Measurements from ENCODE around the gene NDUFS7.

The NDUFS7 gene

DNA sequence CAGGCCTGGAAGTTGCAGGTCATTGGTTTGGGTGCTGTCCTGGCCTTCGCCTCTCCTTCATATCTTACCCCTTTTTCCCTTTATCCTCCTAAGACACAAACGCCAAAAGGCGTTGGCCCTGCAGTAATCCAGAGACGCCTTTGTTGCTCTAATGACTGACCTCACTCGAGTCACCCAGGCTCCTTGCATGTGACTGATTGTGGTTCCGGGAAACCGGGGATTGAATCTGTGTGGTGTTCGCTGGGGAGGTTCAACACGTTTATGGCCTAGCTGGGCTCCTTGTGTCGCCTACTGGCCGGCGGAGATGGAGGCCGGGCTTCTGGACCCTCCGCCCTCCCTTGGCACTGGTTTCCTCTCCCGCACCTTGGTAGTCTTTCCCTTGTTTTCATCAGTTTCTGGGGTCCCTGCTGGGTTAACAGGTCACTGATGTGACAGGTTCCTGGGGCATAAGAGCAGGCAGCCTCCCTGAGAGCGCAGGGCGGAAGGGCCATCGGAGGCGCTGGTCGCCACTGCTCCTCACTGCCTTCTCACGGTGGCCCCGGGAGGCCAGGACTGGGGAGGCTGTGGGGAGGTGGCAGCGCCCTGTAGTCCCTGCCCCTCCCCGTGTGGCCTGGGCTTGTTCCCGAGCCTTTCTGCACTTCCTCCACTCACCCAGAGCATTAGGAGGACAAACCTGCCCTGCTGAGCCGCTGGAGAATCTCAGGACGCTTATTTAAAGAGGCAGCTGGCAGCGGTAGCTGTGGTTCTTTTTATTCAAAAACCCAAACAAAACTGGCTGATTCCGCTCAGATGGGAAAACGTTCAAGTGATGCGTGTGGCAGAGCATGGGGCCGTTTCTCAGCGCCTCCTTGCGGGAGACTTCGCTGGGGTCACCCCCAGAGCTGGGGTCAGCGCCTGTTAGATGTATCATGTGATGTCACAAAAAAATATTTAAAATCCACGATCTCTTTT lies 18.1 kb upstream of the NDUFS7 start:
- no peak for DNase-seq

DNA sequence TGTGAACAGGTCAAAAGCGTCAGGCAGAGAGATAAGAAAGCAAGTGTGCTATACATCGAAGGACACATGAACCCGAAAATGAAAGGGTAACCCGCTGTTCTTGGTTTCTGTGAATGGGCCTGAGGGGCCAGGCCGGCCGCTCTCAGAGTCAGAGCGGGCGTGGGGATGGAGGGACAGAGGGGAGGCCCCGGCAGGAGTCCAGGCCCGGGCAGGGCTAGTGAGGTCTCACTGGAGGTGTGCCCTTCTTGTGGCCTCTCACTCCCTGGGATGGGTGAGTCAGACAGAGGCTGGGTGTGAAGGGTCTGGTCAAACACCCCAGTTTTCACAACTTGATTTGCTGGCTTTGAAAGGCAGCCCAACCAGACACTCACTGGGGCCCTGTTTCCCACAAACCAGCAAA lies 17.4 kb upstream of the NDUFS7 start:
- DNase-seq: no peak

DNA sequence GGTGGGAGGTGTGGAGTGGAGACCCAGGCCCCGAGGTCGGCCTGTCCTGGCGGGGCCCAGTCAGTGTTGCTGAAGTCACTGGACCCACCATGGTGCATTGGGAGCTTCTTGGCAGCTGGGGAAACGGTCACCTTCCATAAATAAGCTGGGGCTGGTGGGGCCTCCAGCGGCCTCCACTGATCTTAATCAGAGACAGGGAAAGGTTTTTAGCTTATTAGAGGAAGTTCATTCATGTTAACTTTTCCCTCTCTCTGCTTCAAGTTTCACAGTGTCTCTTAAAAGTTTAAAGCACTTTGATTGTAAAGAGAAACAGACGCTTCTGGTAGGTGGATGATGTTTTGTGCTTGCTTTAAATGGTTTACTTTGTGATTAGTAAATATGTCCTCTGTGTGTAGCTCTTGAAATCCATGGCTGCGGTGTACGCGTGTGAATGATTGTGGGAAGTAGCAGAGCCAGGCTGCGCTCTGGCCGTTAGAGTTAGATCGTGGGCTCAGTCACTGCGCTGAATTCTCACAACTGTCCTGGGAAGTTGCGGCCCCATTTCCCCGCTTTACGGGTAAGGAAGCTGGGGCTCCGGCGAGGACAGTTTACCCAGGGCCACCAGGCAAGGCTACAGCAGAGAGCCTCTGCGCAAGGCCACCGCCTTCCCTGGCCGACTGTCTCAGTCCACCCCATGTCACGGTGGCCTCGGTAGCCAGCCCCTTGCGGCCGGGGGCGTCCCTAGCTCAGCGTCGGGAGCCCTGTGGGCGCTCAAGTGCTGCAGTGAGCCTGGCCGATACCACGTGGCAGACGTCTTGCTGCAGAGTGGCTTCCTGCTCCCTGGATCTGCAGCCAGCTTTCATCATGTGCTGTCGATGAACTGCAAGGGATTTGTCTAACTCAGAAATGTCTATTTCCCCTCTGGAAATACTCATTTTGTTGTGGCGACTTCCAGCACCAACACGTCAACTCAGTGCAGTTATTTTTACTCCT lies 16.5 kb upstream of the NDUFS7 start:
- no peak for DNase-seq

DNA sequence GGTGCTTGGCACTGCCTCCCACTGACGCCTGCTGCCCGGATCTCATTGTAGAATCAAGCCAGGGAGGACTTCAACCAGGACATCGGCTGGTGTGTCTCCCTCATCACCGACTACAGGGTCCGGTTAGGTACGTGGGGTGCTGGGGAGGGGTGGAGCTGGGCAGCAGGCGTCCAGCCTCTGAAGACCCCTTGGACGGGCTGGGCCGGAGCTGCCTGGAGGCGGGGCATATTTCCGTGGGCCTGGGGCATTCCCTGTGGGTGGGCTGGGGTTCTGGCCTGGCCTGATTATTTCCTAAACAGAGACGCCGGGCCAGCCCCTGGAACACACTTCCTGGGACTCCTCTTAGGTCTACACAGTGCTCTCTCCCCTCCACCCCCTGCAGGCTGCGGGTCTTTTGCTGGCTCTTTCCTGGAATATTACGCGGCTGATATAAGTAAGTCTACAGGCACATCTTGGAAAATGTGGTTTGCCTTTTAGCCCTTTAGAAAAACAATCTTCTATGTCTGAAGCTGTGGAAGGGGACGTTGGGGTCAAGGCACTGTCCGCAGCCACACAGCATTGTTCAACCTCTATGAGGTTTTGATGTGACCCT lies 14.4 kb upstream of the NDUFS7 start:
- no peak for DNase-seq

DNA sequence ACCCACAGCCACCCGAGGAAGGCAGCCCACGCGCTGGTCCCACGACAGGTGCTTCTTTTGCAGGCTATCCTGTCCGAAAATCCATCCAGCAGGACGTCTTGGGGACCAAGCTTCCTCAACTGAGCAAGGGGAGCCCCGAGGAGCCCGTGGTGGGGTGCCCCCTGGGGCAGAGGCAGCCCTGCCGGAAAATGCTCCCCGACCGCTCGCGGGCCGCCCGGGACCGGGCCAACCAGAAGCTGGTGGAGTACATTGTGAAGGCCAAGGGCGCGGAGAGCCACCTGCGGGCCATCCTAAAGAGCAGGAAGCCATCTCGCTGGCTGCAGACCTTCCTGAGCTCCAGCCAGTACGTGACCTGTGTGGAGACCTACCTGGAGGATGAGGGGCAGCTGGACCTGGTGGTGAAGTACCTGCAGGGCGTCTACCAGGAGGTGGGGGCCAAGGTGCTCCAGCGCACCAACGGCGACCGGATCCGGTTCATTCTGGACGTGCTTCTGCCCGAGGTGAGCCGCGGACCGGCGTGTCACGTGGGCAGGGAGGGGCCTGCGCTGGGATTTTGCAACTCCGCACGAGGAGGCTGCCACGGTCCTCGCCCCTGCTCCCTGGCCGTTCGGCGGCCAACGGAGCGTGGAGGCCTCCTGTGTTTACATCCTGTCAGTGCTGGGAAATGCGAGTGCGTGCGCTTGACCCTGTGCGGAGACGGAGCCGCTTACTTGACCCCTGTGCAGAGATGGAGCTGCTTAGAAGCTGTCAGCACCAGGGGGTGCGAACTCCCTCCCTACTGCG lies 12.9 kb upstream of the NDUFS7 start:
- no peak for DNase-seq

DNA sequence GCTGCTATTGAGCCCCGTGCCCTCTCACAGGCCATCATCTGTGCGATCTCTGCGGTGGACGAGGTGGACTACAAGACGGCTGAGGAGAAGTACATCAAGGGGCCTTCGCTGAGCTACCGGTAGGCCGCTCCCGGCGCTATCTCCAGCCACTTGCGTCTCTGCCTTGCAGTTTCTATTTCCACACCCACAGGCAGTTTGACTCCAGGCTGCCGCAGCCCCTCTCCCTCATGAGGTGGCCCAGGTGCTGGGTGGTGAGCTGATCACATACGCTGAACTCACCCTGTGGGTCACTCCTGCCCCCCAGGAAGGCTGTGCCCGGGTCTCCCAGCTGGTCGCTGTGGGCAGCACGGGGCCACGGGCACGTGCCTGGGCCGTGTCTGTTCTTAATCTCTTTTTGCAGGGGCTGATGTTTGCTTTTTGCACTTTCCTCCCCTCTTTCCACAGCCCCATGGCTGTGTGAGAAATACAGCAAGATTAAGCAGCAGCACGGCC lies 10.6 kb upstream of the NDUFS7 start:
- DNase-seq: no peak

DNA sequence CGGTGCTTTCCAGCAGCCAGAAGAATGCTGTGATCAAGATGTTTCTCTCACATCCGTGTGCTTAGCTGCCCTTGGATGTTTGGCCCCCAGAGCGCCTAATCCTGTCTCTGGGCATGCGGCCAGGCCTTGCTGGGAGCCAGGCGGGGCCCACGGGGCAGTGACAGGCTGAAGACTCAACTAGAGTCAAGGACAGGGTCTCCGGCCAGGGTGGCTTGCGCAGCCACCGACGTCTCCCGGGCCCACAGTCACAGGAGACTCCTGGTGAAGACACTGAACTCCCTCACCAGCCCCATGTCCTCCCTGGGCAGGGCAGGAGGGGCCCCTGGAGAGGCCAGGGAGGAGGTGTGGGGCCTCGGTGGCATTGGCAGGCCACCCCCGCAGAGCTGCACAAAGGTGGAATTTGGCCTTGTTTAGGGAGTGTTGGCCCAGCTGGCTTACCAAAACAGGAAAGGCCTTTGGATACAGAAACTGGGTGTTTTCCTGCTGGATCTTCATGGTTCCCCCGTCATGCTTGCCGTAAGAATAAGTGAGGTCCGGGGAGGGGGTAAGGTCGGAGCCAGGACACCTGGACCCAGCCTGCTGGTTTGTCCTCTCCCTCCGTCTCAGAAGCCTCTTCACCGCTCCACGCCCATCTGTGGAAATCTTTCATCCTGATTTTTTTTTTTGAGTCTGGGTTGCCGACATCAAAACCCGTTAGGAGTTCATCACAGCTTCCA lies 10.0 kb upstream of the NDUFS7 start:
- DNase-seq: no peak

DNA sequence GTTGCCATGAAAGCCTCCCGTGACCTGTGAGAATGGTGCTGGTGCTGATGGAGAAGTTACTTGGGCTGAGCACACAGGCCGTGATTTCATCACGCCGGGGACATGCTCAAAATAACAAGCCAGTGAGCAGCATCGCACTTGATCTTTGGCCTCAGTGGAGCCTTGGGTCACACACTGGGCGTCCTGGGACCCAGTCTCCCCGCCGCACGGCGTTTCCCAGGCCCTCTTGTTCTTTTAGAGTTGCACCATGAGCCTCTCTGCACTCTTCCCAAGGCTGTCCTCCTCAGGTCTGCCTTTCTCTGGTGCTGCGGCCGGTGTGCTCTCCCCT lies 9.5 kb upstream of the NDUFS7 start:
- no peak for DNase-seq

DNA sequence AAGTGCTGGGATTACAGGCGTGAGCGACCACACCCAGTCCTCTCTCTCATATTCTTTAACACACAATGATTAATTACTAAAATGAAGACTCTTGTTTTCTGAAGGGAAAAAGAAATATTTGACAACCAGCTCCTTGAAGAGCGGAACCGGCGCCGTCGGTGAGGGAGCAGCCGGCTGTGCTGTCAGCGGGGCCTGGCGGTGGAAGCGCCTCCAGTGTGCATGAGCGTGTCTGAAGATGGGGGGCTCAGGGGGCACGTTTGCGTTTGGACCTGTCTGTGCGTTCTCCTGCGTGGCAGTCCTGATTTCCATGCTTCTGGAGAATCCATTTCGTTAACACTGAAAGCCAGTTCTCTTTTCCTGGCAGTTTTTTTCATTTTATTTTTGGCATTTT lies 7.3 kb upstream of the NDUFS7 start:
- no peak for DNase-seq

DNA sequence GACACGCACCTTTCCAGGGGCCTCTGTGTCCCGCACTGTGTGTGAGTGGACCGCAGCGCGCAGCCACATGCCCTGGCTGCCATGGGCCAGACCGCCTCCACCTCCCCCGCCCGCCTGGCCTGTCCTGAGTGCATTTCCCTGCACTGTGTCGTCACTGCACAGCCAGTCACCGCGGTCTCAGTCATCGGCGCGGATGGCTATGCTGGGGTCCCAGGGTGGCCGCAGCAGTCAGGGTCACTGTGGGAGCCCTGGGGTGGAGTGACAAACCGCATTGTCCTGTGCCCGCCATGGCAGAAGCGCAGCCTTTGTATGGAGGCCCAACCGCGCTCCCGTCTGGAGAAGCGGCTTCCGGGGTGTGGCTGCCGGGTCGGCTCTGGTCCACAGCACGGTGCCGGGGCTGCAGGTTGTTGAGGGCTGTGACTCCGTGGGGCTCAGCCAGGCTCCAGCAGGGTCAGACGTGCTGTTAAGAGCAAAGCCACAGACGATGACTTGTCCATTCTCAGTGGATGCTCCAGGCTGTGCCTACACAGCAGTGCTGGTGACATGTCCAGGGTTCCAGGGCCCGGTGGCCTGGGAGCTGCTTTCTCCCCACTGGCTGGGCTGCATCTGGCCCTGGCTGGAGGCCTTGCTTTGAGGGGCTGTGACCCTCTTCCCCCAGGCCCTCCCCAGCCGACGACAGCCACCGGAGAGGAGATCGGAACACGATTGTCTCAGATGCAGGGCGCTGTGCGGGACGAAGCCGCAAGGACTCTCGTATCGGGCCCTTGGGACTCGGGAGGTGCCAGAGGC lies 6.3 kb upstream of the NDUFS7 start:
- no peak for DNase-seq

DNA sequence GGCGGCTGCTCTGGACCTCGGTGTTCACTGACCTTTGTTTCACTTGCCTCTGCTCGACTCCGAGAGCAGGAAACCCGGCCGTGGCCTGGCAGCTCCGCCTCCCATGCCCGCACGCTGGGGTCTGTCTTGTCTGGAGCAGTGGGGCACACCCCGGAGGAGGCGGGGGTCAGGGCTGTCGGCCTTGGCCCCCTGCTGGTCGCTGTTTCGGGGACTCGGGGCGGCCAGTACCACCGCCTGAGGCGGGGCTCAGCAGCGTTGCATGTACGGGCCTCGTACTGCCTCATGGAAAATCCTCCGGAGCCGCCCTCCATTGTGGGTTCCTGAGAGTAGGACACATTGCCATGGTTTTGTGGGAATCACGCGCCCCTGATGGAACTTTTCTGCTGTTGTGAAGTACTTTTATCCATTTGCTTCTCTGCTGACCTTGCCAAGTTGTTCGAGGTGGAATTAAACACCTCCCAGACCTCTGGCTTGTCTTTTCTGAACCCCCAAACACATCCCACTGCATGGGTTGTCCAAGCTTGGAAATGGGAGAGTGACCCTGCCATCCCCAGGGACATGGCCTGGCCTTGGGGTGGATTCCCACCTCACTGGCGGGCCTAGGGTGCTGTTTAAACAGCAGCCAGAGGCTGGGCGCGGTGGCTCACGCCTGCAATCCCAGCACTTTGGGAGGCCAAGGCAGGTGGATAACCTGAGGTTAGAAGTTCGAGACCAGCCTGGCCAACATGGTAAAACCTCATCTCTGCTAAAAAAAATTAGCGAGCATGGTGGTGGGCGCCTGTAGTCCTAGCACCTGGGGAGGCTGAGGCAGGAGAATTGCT lies 5.5 kb upstream of the NDUFS7 start:
- no peak for DNase-seq

DNA sequence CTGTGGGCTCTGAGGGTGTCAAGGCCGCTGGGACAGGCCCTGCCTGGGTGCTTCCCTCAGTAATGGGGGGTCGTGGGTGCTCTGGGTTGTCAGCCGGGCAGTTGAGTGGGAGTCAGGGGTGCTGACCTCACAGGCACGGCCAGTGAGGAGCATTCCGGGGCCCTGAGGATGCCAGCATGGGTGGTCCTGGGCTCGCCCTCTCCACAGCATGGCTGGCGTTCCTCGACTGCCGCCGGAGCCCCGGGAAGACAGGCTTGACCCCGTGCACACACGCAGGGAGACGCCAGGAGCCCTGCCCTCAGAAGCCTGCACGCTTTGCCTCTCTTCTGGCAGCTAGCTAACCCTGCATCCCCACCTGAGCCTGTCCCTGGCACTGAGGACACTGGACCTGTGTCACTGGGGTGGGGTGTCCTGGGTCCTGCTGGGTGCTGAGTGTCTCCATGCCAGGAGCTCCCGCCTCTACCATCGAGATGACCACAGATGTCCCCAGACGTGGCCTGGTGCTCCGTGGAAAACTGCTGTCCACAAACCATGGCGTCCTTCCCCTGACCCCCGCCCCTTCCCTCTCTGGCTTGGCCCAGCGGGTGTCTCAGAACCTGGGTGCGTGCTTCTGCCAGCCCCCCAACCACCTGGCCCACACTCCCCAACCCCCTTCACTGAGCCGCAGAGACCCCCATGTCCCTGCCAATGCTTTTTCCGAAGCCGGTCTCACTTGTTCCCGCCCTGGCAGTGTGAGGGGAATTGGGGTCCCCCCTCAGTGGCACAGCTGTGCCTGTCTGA lies 4.4 kb upstream of the NDUFS7 start:
- no peak for DNase-seq

DNA sequence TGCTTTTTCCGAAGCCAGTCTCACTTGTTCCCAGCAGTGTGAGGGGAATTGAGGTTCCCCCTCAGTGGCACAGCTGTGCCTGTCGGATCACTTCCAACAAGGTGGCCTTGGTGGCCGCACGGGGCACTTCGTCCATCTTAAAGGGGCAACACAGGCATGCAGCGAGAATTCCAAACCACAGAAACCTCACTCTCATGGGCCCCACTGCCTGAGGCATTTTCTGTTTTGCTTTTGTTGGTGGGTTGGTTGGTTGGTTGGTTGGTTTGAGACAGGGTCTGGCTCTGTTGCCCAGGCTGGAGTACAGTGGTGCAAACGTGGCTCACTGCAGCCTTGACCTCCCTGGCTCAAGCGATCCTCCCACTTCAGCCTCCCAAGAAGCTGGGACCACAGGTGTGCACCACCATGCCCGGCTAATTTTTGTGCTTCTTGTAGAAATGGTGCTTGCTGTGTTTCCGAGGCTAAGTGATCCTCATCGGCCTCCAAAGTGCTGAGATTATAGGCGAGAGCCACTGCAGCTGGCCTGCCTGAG lies 3.7 kb upstream of the NDUFS7 start:
- no peak for DNase-seq

DNA sequence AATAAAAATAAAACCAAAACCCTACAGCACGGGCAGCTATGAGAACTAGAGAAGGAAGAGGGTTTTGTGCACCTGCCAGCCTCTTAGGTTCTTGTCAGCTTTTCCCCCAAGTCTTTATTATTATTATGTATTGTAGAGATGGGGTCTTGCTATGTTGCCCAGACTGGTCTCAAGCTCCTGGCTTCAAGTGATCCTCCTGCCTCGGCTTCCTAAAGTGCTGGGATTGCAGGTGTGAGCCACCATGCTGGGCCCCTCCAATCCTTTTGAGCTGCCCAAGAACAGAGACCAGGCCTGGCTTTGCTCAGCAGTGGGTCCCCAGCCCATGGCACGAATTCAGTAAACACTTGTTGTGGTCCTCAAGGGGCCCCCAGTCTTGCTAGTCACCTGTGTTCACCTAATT lies 1.5 kb upstream of the NDUFS7 start:
- DNase-seq: no peak

DNA sequence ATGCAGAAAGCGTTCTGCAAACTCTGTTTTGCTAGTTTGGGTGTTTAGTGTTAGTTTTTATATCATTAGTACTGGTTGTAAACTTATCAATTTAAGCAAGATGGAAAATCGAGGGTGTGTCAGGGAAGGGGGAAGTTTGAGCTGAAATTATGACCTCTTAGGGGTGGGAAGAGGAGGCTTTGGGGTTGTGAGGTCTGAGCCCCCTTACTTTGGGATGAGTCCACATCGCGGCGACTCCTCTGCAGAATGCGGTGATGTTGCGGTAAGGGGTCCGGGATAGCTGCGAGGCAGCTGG lies 743 bp upstream of the NDUFS7 start:
- DNase-seq: peak; percentile 10

DNA sequence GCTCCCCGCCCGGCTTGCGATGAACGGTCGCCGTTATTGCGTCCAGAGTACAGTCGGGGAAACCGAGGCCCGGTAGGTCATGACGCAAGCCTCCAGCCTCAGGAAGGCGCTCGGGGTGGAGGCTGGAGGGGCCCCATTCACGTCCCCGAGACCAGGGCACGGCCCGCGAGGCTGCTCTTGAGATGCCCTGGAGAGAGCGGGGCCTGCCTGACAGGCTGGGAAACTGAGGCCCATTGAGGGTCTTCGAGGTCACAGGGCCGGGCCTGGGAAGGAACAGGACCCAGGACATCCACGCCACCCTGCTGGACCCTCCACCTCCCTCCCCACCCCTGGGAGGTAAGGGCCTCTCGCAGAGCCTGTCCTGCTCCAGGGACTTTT lies 367 bp downstream of the NDUFS7 start:
- DNase-seq: no peak

DNA sequence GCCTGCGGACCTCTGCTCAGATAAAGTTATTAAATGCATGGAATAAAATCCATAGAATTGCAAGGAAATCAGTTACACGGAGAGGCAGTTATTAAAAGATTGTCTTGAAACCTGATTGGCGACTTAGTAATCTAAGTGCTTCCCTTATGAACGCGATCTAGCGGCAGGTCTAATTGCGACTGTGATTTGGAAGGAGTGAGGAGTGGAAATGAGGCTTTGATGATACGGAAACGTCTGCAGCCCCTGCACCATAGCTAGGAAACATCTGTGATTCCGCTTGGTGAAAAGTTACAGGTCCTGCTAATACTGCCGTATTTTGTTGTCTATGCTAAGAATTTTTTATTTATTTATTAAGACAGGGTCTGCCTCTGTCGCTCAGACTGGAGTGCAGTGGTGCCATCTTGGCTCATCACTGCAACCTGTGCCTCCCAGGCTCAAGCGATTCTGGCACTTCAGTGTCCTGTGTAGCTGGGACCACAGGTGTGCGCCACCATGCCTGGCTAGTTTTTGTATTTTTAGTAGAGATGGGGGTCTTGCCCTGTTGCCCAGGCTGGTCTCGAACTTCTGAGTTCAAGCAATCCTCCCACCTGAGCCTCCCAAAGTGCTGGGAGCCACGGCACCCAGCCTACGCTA lies 887 bp downstream of the NDUFS7 start:
- peak; percentile 18 for DNase-seq

DNA sequence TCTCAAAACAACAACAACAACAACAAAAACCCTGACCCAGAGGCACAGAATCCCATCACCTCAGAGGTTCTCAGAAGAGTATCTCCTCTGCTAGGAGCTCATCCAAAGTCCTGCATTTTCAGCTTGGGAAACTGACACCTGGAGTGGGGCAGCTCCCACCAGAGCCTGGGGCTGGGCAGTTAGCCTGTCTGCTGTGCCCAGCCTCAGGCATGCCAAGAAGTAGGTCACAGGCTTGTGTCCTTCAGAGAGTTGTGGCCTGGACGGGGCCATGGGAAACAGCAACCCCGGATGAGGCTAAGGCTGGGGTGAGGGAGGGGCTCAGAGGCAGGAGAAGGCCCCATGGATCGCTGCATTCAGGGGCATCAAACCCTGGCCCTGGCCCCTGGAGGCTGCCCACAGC lies 2.1 kb downstream of the NDUFS7 start:
- no peak for DNase-seq

All from CD4-positive, alpha-beta T cell treated with Interleukin-17A for 1 hour (primary cell).